Putamen (tissue), 1 donor: ENCODE data around the gene RGS10.
"Not testable (repeated sequence)": the region's sequence is repeated elsewhere in the genome, so short reads cannot be mapped to it uniquely, and the experiment has no call there.

Source experiments
- DNase-seq: peaks from one replicate; pipeline ENCODE4 v3.0.0-alpha.2; 2016; ENCODE audit warnings: low spot score

RGS10 gene

GRCh38 chr10:119542357-119542987 lies at the start of gene RGS10:
RGS10 (minus strand) TSS chr10:119542719; CDS start chr10:119542638, 81 bp downstream.
- DNase-seq: peak; percentile 39

DNA sequence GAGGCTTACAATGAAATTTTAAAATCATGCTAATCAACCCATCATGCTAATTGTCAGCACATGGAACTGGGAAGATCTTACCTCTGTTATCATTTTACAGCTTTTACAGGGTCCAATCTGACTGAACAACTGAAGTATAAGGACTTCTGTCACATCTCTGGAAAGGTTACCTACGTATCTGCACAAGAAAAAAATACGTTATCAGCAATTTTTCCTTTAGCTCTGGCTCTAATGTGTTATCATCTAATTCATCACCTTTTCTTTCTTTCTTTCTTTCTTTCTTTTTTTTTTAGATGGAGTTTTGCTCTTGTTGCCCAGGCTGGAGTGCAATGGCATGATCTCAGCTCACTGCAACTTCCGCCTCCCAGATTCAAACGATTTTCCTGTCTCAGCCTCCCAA lies 45.6 kb upstream of the RGS10 start:
- no peak for DNase-seq

DNA sequence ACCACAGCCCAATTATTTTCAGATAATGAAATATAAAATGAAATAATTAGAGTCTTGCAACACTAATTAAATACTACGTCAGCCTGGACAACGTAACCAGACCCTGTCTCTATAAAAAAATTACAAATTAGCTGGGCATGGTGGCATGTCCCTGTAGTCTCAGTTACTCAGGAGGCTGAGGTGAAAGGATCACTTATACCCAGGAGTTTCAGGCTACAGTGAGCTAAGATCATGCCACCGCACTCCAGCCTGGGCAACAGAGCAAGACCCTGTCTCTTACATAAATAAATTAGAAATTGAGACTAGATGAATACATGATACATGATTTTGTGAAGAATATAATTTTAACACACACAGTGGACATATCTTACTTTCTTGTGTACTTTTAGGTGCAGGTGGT lies 35.8 kb upstream of the RGS10 start:
- no peak for DNase-seq

GRCh38 chr10:119575991-119576390 lies 33.5 kb upstream of the RGS10 start:
- DNase-seq: no peak

GRCh38 chr10:119575506-119575905 lies 33.0 kb upstream of the RGS10 start:
- DNase-seq: no peak

- DNase-seq: no peak
Measured at GRCh38 chr10:119567978-119568377, 25.5 kb upstream of the RGS10 start.

GRCh38 chr10:119562097-119562496 lies 19.6 kb upstream of the RGS10 start:
- no peak for DNase-seq

DNA sequence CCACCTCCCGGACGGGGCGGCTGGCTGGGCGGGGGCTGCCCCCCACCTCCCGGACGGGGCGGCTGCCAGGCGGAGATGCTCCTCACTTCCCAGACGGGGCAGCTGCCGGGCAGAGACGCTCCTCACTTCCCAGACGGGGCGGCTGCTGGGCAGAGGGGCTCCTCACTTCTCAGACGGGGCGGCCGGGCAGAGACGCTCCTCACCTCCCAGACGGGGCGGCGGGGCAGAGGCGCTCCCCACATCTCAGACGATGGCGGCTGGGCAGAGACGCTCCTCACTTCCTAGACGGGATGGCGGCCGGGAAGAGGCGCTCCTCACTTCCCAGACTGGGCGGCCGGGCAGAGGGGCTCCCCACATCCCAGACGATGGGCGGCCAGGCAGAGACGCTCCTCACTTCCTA lies 17.0 kb upstream of the RGS10 start:
- not testable (repeated sequence) for DNase-seq

DNA sequence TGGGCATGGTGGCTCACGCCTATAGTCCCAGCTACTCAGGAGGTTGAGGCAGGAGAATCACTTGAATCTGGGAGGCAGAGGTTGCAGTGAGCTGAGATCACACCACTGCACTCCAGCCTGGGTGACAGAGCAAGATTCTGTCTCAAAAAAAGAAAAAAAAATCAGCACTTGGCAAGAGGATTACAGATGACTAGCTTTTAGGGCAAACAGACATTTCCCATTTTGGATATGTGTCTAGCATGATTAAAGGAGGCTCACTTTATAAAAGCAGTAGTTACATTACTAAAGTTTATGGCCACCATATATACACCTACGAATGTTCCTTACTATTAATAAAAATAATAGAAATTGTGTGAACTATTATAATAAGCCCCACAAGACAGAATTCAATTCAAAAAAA lies 13.6 kb upstream of the RGS10 start:
- DNase-seq: not testable (repeated sequence)

DNA sequence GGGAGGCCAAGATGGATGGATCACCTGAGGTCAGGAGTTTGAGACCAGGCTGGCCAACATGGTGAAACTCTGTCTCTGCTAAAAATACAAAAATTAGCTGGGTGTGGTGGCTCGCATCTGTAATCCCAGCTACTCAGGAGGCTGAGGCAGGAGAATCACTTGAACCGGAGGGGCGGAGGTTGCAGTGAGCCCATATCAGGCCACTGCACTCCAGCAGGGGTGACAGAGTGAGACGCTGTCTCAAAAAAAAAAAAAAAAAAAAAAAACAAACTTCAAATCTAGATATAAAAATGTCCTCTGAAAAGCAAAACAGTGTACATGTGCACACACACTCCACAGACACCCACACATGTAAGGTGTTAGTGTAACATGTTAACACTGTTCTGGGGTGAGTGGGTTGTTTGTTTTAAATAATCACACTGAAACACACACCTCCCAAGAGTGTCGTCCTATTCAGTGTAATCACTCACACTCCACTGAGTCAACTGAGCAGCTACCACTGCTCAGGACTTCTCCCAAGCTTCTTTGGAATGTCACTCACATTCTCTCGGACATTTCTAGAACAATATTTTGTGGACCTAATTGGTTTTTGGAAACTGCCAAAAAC lies 12.8 kb upstream of the RGS10 start:
- no peak for DNase-seq

DNA sequence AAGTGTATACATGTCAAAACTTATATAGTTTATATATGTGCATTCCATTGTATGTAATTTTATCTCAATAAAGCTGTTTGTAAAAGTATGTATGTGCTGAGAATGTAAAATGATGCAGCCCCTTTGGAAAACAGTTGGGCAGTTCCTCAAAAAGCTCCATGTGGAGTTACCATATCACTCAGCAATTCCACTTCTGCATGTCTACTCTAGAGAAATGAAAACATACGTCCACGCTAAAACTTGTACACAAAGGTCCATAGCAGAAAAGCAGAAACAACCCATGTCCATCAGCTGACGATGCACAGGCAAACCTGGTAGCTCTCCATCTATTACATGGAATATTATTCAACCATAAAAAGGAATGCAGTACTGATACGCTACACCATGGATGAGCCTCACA lies 8.3 kb upstream of the RGS10 start:
- no peak for DNase-seq

- DNase-seq: no peak
Measured at GRCh38 chr10:119549247-119549999, 6.9 kb upstream of the RGS10 start.

GRCh38 chr10:119546009-119546408 lies 3.5 kb upstream of the RGS10 start:
- no peak for DNase-seq

DNA sequence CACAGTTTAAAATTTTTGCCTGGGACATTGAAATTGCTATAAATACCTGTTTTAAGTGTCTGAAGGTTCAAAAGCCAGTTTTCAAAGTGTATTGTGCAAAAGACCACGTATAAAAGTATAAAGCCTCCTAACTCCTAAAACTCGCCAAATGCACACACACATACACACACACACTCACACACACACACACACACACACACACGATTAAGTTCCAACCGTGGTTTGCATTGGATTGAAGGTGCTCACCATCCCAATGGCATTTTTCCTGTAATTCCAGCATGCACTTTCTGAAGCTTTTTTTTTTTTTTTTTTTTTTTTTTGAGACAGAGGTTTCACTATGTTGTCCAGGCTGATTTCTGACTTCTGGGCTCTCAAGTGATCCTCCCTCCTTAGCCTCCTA lies 2.8 kb upstream of the RGS10 start:
- DNase-seq: no peak

- no peak for DNase-seq
Measured at GRCh38 chr10:119543814-119544642, 1.5 kb upstream of the RGS10 start.

- no peak for DNase-seq
Measured at GRCh38 chr10:119542988-119543813, 682 bp upstream of the RGS10 start.

DNA sequence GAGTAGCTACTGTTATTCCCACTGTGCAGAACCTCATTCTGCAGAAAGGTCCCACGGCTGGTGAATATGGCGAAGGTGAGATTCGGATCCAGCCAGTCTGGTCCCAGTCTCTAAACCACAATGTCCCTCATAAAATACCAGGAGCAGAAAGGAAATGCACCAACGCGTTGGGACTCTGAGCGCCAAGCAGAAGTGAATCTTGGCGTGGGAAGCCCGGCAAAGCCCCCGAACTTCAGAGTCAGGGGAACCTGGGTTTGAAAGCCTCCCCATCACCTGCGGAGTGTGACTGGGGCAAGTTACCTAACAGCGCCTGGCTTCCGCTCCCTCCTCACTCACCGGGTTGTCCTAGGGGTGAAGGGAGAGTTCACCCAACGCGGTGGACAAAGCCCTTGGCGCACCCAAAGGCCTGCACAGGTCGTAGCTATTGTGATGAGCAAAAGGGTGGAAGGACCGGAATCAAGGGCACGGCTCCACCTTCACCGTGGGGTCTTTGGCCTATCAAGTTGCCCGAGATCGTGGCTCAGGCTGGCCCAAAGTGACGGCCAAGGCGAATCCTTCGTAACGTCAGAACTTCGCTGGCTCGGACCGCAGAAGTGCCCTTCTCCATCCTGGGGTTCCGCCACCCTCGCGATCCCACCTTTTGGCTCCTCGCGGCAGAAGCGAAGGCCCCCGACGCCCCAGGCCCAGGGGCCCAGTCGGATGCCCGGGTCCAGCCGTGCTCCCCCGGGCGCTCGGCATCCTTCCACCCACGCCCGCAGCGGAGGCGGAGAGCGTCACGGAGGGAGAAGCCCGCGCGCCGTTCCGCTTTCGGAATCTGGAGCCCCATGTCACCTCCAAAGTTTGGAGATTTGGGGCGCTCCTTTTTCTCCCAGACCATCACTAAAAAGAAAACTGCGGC lies 811 bp downstream of the RGS10 start:
- no peak for DNase-seq

GRCh38 chr10:119541046-119541445 lies 1.5 kb downstream of the RGS10 start:
- no peak for DNase-seq

GRCh38 chr10:119540038-119540437 lies 2.5 kb downstream of the RGS10 start:
- no peak for DNase-seq

- DNase-seq: no peak
Measured at GRCh38 chr10:119539359-119539825, 3.1 kb downstream of the RGS10 start.
